Measurements from ENCODE around the gene KTN1. TPM values are rescaled to one million over a fixed set of nuclear protein-coding genes. Genes with fewer than 3 reads are reported as not detected.

The KTN1 gene
- polyA plus RNA-seq (2013, experiment 1 of 2; ENCODE audit: insufficient read length), result 146 TPM
- polyA plus RNA-seq (2013, experiment 2 of 2; ENCODE audit: insufficient read length), result 140 TPM

DNA sequence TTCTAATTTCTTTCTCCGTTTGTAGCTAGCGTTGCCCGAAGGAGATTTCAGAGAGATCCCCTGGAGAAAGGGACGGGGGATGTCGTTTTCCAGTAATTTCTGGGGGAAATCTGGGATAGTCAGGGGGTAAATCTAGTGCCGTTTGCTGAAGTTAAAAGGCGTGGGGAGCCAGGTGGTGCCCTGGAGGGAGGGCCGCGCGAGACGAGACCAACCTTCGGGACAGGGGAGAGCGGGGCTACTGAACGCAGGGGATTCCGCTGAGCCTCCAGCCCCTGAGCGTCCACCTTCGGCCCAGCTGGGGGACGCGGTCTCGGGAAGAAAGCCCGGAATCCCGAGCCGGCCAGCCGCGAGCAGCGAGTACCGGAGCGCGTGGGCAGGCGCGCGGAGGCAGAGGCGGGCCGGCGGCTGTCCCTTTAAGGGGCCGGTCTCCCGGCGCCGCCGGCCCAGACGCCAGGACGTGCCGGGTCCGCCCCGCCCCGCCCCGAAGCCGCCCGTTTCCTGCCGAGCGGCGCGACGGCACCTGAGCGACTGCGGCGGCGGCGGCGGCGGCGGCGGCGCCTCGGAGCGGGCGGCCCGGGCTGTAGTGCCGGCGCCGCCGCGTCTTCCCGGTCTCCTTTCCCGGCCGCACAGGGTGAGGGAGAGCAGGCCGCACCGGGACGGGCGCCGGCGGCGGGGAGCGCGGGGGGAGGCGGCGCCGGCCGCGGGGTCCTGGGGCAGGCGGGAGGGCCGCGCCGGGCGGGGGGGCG is at the start of gene KTN1:
KTN1 (plus strand) TSS at position 484 of the 746 bp plus-strand sequence. CDS start 31,842 bp downstream, outside the sequence.
- peak; percentile 85 for DNase-seq

DNA sequence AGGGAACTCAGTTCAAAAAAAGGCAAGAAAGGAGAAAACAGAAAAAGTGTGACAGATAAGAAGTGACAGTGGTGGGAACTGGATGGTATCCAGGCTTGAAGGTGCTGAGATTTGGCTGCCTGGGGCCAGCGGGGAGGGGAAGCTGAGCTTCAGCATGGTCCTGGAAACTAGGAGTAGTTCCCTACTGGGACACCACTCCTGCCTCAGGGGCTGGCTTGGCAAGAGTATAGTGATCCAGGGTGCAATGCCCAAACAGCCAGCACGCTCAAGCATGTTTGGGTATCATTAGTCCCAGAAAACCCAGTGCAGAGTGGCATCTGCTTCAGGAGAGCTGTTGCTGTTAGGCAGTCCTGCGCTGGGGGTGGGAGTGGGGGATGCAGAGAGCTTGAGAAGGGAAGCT is 49.5 kb upstream of the KTN1 start:
- no peak for DNase-seq

- DNase-seq, result no peak
Observed at GRCh38 chr14:55532645-55533344, 47.2 kb upstream of the KTN1 start.

DNA sequence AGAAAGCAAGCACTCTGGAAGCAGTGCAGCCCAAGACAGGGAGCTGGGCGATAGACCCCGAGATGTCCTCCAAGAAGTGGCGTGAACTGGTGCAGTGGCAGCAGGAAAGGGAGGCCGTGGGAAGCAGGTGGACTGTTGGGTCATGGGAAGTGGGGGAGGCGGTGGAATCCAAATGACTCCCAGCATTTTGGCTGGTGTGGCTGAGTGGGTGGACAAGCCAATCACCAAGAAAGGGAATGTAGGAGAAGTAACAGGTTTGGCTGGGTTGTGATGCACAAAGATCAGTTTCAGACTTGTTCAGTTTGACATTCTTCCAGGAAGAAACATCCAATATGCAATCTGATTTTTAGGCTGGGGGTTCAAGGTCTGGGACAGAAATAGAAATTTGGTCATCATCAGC is 46.0 kb upstream of the KTN1 start:
- no peak for DNase-seq

- peak; percentile 18 for DNase-seq
Observed at GRCh38 chr14:55535516-55536203, 44.3 kb upstream of the KTN1 start.

DNA sequence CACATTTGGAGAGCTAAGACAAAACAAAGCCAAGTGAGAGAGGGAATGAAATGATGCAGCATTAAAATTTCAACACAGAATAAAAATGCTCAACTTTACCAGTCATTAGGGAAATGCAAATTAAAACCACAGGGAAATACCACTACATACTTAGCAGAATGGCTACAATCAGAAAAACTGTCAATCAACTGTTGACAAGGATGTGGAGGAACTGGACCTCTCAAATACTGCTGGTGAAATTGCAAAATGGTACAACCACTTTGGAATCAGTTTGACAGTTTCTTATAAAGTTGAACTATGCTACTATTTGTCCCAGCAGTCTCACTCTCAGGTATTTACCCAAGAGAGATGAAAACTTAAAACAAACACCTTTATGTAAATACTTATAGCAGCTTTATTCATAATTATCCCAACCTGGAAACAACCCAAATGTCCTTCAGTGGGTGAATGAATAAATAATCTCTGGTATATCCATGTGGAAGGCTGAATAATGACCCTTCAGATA is 43.8 kb upstream of the KTN1 start:
- peak; percentile 18 for DNase-seq

- DNase-seq, result no peak
Observed at GRCh38 chr14:55537782-55538181, 42.2 kb upstream of the KTN1 start.

DNA sequence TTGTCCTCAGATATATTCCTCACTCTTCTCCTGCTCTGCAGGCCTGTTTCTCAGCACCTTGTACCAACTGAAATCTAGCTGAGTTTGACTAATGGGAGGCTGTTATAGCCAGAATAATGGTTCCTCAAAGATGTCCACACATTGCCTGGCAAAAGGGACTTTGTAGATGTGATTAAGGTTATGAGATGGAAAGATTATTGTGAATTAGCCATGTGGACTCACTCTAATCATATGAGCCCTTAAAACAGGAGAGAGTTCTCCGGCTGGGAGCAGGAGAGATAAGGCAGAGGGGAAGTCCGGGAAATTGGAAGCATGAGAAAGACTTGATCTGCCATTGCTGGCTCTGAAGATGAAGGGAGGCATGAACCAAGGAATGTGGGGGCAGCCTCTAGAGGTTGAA is 40.0 kb upstream of the KTN1 start:
- no peak for DNase-seq

GRCh38 chr14:55540847-55541773 is 38.9 kb upstream of the KTN1 start:
- DNase-seq, result no peak

DNA sequence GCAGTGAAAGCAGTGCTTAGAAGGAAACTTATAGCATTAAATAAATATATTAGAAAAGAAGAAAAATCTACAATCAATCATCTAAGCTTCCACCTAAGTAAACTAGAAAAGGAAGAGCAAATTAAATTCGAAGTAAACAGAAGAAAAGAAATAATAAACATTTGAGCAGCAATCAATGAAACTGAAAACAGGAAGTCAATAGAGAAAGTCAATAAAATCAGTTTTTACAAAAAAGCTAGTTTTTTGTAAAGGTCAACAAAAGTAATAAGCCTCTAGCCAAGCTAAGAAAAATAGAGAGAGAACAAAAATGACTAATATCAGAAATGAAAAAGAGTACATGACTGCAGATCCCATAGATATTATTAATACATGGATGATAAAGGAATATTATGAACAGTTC is 34.2 kb upstream of the KTN1 start:
- DNase-seq, result no peak

GRCh38 chr14:55546212-55546874 is 33.7 kb upstream of the KTN1 start:
- no peak for DNase-seq

DNA sequence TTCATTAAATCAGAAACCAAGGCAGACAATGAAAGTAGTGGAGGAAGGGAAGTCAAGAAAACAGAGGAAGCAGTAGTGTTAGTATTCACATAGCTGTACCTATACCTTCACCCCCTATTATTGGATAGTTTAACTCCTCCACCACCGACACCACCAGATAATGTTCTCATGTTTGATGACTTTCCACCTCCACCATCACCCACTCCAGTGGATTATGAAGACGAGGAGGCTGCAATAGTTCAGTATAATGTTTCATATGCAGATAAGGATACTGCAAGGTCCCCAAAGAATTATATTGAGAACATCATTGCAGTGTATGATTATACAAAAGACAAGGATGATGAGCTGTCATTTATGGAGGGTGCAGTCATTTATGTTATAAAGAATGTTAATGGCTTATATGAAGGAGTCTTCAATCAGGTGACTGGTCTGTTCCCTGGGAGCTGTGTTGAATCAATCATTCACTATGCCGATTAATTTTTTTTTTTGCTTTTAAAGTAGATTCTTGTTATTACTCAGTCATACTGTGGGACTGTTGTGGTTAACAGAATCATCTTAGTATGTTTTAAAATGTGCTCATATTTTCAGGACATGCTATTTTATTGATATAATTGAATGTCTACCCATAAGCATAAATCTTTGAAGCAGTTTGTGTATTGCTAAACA is 32.2 kb upstream of the KTN1 start:
- no peak for DNase-seq

GRCh38 chr14:55553791-55554190 is 26.2 kb upstream of the KTN1 start:
- no peak for DNase-seq

- DNase-seq, result peak; percentile 94
Observed at GRCh38 chr14:55556929-55557623, 22.9 kb upstream of the KTN1 start.

DNA sequence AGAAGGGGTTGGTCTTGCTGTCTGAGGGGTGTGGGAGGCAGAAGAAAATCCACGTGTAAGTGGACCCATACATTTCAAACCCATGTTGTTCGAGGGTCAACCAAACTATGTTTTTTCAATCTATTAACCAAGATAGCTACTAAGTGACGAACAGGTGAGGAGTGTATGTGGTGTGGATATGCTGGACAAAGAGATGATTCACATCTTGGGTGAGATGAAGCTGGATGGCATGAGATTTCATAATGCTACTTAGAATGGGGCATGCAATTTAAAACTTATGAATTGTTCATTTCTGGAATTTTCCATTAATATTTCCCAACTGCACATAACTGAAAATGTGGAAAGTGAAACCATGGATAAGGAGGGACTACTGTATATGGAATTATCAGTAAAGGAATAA is 17.9 kb upstream of the KTN1 start:
- DNase-seq, result no peak

DNA sequence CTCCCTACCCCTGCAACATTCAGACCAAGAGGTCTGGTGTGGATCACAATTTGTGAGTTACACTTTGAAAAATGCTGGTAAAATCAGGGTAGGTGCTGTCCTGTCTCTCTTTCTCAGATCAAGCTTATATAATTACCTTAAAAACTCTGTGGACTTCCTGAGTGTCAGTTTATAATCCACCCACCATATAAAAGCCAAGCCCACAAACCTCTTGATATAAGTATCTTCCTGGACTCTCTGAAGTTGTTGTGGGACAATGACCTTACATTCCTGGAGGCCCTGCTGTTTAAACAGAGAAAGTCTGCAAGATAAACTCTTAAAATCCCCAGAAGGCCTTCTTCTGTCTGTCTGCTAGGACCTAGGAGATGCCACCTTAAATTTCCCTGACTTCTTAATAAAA is 11.4 kb upstream of the KTN1 start:
- DNase-seq, result no peak

DNA sequence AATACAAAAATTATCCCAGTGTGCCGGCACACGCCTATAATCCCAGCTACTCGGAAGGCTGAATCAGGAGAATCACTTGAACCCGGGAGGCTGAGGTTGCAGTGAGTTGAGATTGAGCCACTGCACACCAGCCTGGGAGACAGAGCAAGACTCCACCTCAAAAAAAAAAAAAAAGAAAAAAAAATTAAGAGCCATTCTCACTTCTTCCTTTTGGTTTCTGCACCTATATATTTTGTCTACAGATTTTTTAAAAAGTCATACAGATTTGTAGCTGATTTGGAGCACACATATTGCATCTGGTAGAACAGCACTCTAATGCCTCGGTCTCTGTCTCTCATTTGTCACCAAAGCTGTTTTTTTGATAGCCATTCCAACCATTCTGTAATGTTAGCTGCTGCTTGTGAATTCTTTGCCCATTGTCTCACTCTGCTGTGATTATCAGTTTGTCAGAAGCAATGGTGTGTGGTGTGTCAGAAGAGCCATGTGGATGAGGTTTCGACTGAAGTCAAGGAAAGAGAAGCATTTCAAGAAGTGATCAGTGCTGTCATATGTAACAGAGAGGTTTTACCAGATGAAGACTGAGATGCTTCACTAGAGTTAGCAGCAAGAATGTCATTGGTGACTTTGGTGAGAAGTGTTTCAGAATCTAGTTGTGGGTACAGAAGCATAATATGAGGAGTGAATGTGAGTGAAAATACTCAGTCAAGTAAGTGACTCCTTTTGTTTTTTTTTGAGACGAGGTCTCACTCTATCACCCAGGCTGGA is 8.7 kb upstream of the KTN1 start:
- DNase-seq, result no peak

- DNase-seq, result no peak
Observed at GRCh38 chr14:55572578-55572977, 7.4 kb upstream of the KTN1 start.

DNA sequence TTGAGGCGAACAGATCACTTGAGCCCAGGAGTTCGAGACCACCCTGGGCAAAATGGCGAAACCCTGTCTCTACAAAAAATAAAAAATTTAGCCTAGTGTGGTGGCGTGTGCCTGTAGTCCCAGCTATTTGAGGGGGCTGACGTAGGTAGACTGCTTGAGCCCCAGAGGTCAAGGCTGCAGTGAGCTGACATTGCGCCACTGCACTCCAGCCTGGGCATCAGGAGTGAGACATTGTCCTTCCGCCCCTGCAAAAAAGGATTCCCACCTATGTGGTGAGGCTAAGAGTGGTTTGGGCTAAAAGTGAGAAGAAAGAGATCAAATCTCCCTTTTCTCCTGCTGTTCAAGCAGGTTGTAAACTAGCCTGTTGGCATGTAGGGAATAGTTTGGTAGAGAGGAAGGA is 5.0 kb upstream of the KTN1 start:
- no peak for DNase-seq

DNA sequence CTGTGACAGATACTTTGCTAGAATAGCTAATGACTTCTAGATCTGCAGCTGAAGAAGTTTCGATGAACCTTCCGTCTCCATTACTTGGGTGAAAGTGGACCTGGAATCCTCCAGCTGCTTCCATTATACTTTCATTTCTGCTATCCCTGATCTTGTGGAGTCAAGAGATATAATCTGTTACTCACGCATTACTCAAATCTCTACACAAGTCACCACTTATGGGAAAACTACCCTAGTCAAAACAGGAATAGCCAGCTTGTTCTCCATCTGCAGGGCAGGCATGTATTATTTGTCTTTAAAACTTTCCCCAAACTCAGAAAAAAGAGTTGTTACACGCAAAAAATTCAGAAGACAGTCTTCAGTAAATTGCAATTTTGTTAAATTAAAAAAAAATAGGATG is 2.8 kb upstream of the KTN1 start:
- DNase-seq, result no peak

Data from fibroblast of skin of abdomen (primary cell).